ENCODE results near the gene PVALB. TPM values are rescaled to one million over a fixed set of nuclear protein-coding genes. Genes with fewer than 3 reads are reported as not detected.

Gene PVALB
- total and polyA plus RNA-seq, 10 of the 15 experiments (the other 5 are each of a cell fraction or from before 2014, with no cell fraction given) = not detected

DNA sequence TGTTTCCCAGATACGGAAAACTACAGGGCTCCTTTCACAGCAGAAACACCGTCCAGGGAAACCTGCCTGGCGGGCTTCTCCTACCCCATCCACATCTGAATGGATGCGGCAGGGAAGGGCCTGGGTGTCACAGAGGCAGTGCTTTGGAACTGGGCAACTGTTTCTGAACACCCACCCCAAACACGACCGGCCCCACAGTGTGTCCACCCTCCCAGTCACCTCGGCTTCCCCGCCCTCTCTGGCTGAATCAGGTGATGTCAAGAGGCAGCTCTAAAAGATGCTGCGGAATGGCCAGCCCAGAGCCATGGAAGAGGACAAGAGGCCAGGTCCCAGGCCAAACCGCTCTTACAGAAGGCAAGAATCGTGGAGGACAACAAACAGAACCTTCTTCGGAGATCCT lies 62.9 kb downstream of the PVALB start (continued):
- TF ChIP-seq ZNF592 (IDR thresholded peaks at IDR 0.05) = no peak
- TF ChIP-seq BCL11A (IDR thresholded peaks at IDR 0.05; ENCODE audit: low read depth, low read length) = no peak

- DNase-seq (ENCODE audit: low read depth, low spot score) (no peak), ATAC-seq (no peak), FAIRE-seq (no peak)
- no peak overlapping the region for H3K27ac ChIP-seq (ENCODE audit: control insufficient read depth, insufficient read depth)
- no peaks in the 10 kb centered on the region for H3K79me2 ChIP-seq (ENCODE audit: control insufficient read depth, insufficient read depth, low read length)
- WGBS (ENCODE audit: insufficient coverage, insufficient replicate concordance, low lambda C conversion rate, missing lambda C conversion rate) = 6% methylated on average over 4 of the region's 4 CpGs
- no peaks in the 10 kb centered on the region for H3K9me3 ChIP-seq (replicated peaks; ENCODE audit: control insufficient read depth, insufficient read depth, low read length)
- no TSS peak for BruUV-seq (replicated peaks)
- H3K9ac ChIP-seq (ENCODE audit: control insufficient read depth, insufficient read depth, low read length) = no peak overlapping the region
- in situ Hi-C loops (cut with MboI) = no loop called here
- H3K36me3 ChIP-seq (ENCODE audit: control insufficient read depth in 2 of 2, insufficient read depth in 2 of 2, low read length in 1 of 2) = no peaks in the 10 kb centered on the region
- no peaks in the 10 kb centered on the region for H3K4me1 ChIP-seq (ENCODE audit: control insufficient read depth, insufficient read depth, low read length)
- ChIA-PET CTCF (no interaction called here), POLR2A (no interaction called here), SMC1A (ENCODE audit: uncharacterized antibody, unreplicated experiment) (no interaction called here), RAD21 (ENCODE audit: unreplicated experiment) (no interaction called here)
- intact Hi-C loops (cut with micrococcal nuclease; ENCODE audit: unreplicated experiment) = no loop called here
- H2AFZ ChIP-seq (ENCODE audit: control insufficient read depth, low read depth, low read length) = no peak overlapping the region
- H3K4me3 ChIP-seq = no peak overlapping the region
- H4K20me1 ChIP-seq (ENCODE audit: control insufficient read depth, insufficient read depth) = no peaks in the 10 kb centered on the region
- H3K27me3 ChIP-seq (replicated peaks in 1 of 2; ENCODE audit: control insufficient read depth in 2 of 2, insufficient read depth in 2 of 2, low read length in 1 of 2) = peaks cover 2 to 5% of the 10 kb centered on the region in 2 experiments; a peak in 2 of 4 replicates
- H3K4me2 ChIP-seq (ENCODE audit: control insufficient read depth, insufficient read depth) = no peak overlapping the region
- TF ChIP-seq ATF3 (IDR thresholded peaks at IDR 0.05; ENCODE audit: borderline replicate concordance, extremely low read depth, low read depth, low read length) (no peak), NFYA (IDR thresholded peaks at IDR 0.05; ENCODE audit: borderline replicate concordance, low read depth, low read length) (no peak), RFX5 (IDR thresholded peaks at IDR 0.05; ENCODE audit: low read depth, low read length) (no peak), TCF3 (IDR thresholded peaks at IDR 0.05; ENCODE audit: borderline replicate concordance, insufficient read depth, low read depth, low read length) (no peak), CREM (IDR thresholded peaks at IDR 0.05; ENCODE audit: low read depth) (no peak), SMAD5 (IDR thresholded peaks at IDR 0.05; ENCODE audit: low read depth) (no peak), ESRRA (IDR thresholded peaks at IDR 0.05; ENCODE audit: low read length) (no peak), BCL3 (IDR thresholded peaks at IDR 0.05; ENCODE audit: borderline replicate concordance, insufficient read depth, low read depth, low read length, poor library complexity, severe bottlenecking) (no peak), CBX5 (IDR thresholded peaks at IDR 0.05; ENCODE audit: low read depth) (no peak), SKIL (IDR thresholded peaks at IDR 0.05; ENCODE audit: low read depth, poor library complexity, severe bottlenecking) (no peak), BRCA1 (IDR thresholded peaks at IDR 0.05; ENCODE audit: low read depth, low read length) (no peak)
Observed at GRCh38 chr22:36753120-36753802, 63.6 kb downstream of the PVALB start.

Data from GM12878 (cell line).